Karpas-422 (cell line): ENCODE measurements around the gene RNF157. TPM values are rescaled to one million over a fixed set of nuclear protein-coding genes. Genes with fewer than 3 reads are reported as not detected.

Source experiments
- DNase-seq: peaks from one replicate; pipeline ENCODE4 v3.0.0-alpha.2; 2015
- H2AFZ ChIP-seq: fragments of 200-600 bp; sonication (generic); 2 replicates; pipeline ENCODE4 v1.6.1; 2014; ENCODE audit warnings: antibody characterized with exemption, low read length, mixed read lengths
- H3K27ac ChIP-seq: fragments of 200-600 bp; sonication (generic); 2 replicates; pipeline ENCODE4 v1.5.1; 2014; ENCODE audit warnings: mild to moderate bottlenecking, low read length, moderate library complexity
- H3K27me3 ChIP-seq: fragments of 200-600 bp; sonication (generic); 2 replicates; pipeline ENCODE4 v1.6.1; 2014; ENCODE audit warnings: low read length, mixed read lengths
- H3K36me3 ChIP-seq: fragments of 200-600 bp; sonication (generic); 2 replicates; pipeline ENCODE4 v1.6.1; 2014; ENCODE audit warnings: low read length, mixed read lengths; ENCODE audit not compliant: insufficient read depth
- H3K4me1 ChIP-seq: fragments of 200-600 bp; sonication (generic); 2 replicates; pipeline ENCODE4 v1.6.1; 2014; ENCODE audit warnings: mild to moderate bottlenecking, low read length, mixed read lengths
- H3K4me2 ChIP-seq: fragments of 200-600 bp; sonication (generic); 2 replicates; pipeline ENCODE4 v1.6.1; 2014; ENCODE audit warnings: low read length, low read depth, mild to moderate bottlenecking; ENCODE audit not compliant: poor library complexity, severe bottlenecking
- H3K4me3 ChIP-seq: fragments of 200-600 bp; sonication (generic); 2 replicates; pipeline ENCODE4 v1.5.1; 2014; ENCODE audit warnings: mild to moderate bottlenecking, antibody characterized with exemption, low read length, mixed read lengths
- H3K79me2 ChIP-seq: fragments of 200-600 bp; sonication (generic); 2 replicates; pipeline ENCODE4 v1.6.1; 2014; ENCODE audit warnings: mild to moderate bottlenecking, low read length, mixed read lengths
- H3K9ac ChIP-seq: fragments of 200-600 bp; sonication (generic); 2 replicates; pipeline ENCODE4 v1.6.0; 2014; ENCODE audit warnings: low read length
- H3K9me2 ChIP-seq: fragments of 200-600 bp; sonication (generic), shearing (Covaris generic); replicated peaks from 2 replicates; pipeline ENCODE4 v1.6.0; 2014; ENCODE audit warnings: mild to moderate bottlenecking, low read length, moderate library complexity; ENCODE audit not compliant: insufficient read depth
- H3K9me3 ChIP-seq: fragments of 300-700, 200-600 bp; sonication (generic); 2 replicates; pipeline ENCODE4 v1.6.1; 2014; ENCODE audit warnings: low read length, mixed read lengths
- H4K20me1 ChIP-seq: fragments of 200-600 bp; sonication (generic); 2 replicates; pipeline ENCODE4 v1.6.1; 2014; ENCODE audit warnings: mild to moderate bottlenecking, antibody characterized with exemption, low read length, low read depth; ENCODE audit not compliant: insufficient read depth
- total RNA-seq: library from RNA; depleted of rRNA; stranded (reverse); fragments of >200 nt; shearing (Covaris generic); gene quantifications from 2 replicates; pipeline ENCODE4 v1.2.3, GENCODE V29; 2014; ENCODE audit warnings: low replicate concordance

RNF157 gene
- total RNA-seq, 1 experiment from 2014 or later: not detected

DNA sequence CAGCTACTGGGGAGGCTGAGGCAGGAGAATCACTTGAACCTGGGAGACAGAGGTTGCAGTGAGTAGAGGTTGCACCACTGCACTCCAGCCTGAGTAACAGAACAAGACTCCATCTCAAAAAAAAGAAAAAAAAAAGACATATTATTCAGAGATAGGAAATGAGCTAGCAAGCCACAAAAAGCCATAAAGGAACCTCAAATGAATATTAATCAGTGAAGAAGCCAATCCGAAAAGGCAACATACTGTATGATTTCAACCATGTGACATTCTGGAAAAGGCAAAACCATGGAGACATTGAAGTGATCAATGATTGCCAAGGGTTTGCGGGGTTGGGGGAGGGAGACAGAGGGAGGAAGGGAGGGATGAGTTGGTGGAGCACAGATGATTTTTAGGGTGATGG is 128.3 kb downstream of the RNF157 start:
- H3K9me3 ChIP-seq: no peaks in the 10 kb centered on the region
- no peaks in the 10 kb centered on the region for H4K20me1 ChIP-seq
- H3K36me3 ChIP-seq: no peaks in the 10 kb centered on the region
- no peak overlapping the region for H2AFZ ChIP-seq
- no peak overlapping the region for H3K9ac ChIP-seq
- H3K4me1 ChIP-seq: no peaks in the 10 kb centered on the region
- H3K79me2 ChIP-seq: no peaks in the 10 kb centered on the region
- no peak overlapping the region for H3K4me2 ChIP-seq
- no peak for DNase-seq
- no peak overlapping the region for H3K4me3 ChIP-seq
- H3K27me3 ChIP-seq: no peaks in the 10 kb centered on the region
- H3K27ac ChIP-seq: no peak overlapping the region
- no peaks in the 10 kb centered on the region for H3K9me2 ChIP-seq

DNA sequence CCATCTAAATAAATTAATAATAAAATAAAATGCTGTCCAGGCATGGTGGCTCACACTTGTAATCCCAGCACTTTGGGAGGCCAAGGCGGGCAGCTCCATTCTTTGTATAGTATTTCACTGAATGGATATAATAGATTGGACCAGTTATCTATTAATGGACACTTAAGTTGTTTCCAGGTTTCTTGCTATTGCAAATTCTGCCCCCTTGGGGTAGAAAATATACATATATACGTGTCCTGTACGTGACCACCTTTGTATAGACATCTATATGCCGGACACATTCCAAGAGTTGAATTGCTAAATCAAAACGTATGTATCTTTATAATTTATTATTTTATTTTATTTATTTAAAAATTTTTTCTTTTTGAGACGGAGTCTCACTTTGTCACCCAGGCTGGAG is 132.8 kb downstream of the RNF157 start:
- no peak overlapping the region for H2AFZ ChIP-seq
- H3K27me3 ChIP-seq: no peaks in the 10 kb centered on the region
- H3K4me1 ChIP-seq: peaks cover 18% of the 10 kb centered on the region
- no peaks in the 10 kb centered on the region for H3K36me3 ChIP-seq
- no peak overlapping the region for H3K27ac ChIP-seq
- H3K4me3 ChIP-seq: no peak overlapping the region
- no peak overlapping the region for H3K4me2 ChIP-seq
- H3K9me2 ChIP-seq: no peaks in the 10 kb centered on the region
- peaks cover 3% of the 10 kb centered on the region; the same call in 1 of the 2 replicates for H4K20me1 ChIP-seq
- H3K9ac ChIP-seq: no peak overlapping the region
- peaks cover 10% of the 10 kb centered on the region for H3K79me2 ChIP-seq
- DNase-seq: peak; percentile 76
- H3K9me3 ChIP-seq: no peaks in the 10 kb centered on the region

- no peak for DNase-seq
- H3K4me2 ChIP-seq: no peak overlapping the region
- H3K4me1 ChIP-seq: peaks cover 18% of the 10 kb centered on the region
- H3K9me2 ChIP-seq: no peaks in the 10 kb centered on the region
- no peaks in the 10 kb centered on the region for H3K9me3 ChIP-seq
- no peak overlapping the region for H3K27ac ChIP-seq
- peak overlapping the region; percentile 42; the same call in 1 of the 2 replicates for H2AFZ ChIP-seq
- no peak overlapping the region for H3K4me3 ChIP-seq
- H3K27me3 ChIP-seq: no peaks in the 10 kb centered on the region
- peaks cover 3% of the 10 kb centered on the region; the same call in 1 of the 2 replicates for H4K20me1 ChIP-seq
- peaks cover 17% of the 10 kb centered on the region for H3K79me2 ChIP-seq
- H3K9ac ChIP-seq: no peak overlapping the region
- no peaks in the 10 kb centered on the region for H3K36me3 ChIP-seq
Observed at GRCh38 chr17:76106703-76107102, 133.6 kb downstream of the RNF157 start.

- Histone ChIP-seq H3K4me2 (no peak overlapping the region), H3K9me2 (no peaks in the 10 kb centered on the region), H4K20me1 (peaks cover 3% of the 10 kb centered on the region; the same call in 1 of the 2 replicates), H3K4me1 (peaks cover 18% of the 10 kb centered on the region), H2AFZ (no peak overlapping the region), H3K36me3 (peaks cover 9% of the 10 kb centered on the region), H3K9ac (no peak overlapping the region), H3K9me3 (no peaks in the 10 kb centered on the region), H3K4me3 (no peak overlapping the region), H3K27me3 (no peaks in the 10 kb centered on the region), H3K27ac (no peak overlapping the region), H3K79me2 (peaks cover 17% of the 10 kb centered on the region)
- no peak for DNase-seq
Observed at GRCh38 chr17:76104896-76105231, 135.4 kb downstream of the RNF157 start.

GRCh38 chr17:76104140-76104895 is 136.0 kb downstream of the RNF157 start:
- Histone ChIP-seq H2AFZ (peak overlapping the region; percentile 70; the same call in 1 of the 2 replicates), H3K9me2 (no peaks in the 10 kb centered on the region), H3K36me3 (peaks cover 12% of the 10 kb centered on the region), H4K20me1 (peaks cover 3% of the 10 kb centered on the region; the same call in 1 of the 2 replicates), H3K4me2 (peak overlapping the region; percentile 96), H3K27ac (no peak overlapping the region), H3K9ac (peak overlapping the region; percentile 88), H3K79me2 (peaks cover 17% of the 10 kb centered on the region), H3K9me3 (no peaks in the 10 kb centered on the region), H3K4me1 (peaks cover 18% of the 10 kb centered on the region), H3K27me3 (no peaks in the 10 kb centered on the region), H3K4me3 (peak overlapping the region; percentile 89)
- no peak for DNase-seq

DNA sequence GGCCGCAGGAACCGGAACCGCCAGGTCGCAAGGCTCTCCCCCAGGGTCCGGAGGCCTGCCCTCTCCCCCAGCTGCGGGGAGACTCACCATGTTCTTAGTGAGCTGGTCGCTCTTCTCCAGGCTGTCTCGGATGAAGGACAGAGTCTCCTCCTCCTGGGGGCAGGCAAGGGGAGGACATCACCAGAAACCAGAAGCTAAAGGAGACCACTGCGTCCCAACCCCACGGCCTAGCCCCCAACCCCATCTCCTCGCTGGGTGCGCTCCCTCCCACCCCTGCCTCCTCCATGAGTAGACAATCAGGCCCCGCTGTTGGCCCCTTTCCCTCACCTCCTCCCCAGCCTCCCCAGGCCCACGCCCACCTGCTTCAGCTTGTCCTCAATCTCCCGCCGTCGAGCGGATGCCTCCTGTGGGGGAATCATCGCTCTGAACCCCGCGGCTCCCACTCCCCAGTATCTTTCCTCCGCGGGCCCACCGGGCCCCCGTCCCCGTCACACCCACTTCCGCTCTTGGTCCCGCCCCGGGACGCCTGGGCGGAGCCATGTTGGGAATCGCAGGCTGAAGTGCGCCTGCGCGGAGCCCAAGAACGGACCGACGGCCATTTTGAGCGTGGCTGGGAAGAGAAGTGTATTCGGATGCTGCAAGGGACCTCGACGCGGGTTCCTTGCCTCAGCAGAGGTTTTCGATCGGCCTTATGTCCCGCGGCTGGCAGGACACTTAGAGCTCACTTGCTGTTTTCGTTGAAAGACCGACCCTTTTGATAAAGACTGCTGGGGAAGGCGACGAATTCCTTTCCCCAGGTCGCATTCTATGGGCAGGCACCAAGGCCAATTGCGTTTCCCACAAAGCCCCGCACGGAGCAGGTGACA is 136.8 kb downstream of the RNF157 start, which contains the start of gene EXOC7:
Gene EXOC7 (minus strand): TSS at position 514 of the 866 bp plus-strand sequence. CDS start 95 bp downstream, at position 419.
- DNase-seq: peak; percentile 98
- Histone ChIP-seq H2AFZ (peak within 1 kb of the TSS; percentile 70; the same call in 1 of the 2 replicates), H3K27me3 (no peaks in the 10 kb centered on the region), H3K9me3 (no peaks in the 10 kb centered on the region), H3K4me2 (peak within 1 kb of the TSS; percentile 96), H3K27ac (no peak within 1 kb of the TSS; the same call in 1 of the 2 replicates), H4K20me1 (peaks cover 3% of the 10 kb centered on the region; the same call in 1 of the 2 replicates), H3K79me2 (peaks cover 17% of the 10 kb centered on the region), H3K9ac (peak within 1 kb of the TSS; percentile 88), H3K4me3 (peak within 1 kb of the TSS; percentile 89), H3K36me3 (peaks cover 12% of the 10 kb centered on the region), H3K9me2 (no peaks in the 10 kb centered on the region), H3K4me1 (peaks cover 18% of the 10 kb centered on the region)

GRCh38 chr17:76102944-76103273 is 137.4 kb downstream of the RNF157 start:
- H3K4me1 ChIP-seq: peaks cover 18% of the 10 kb centered on the region
- H2AFZ ChIP-seq: peak overlapping the region; percentile 70; the same call in 1 of the 2 replicates
- H3K27ac ChIP-seq: no peak overlapping the region
- H3K9ac ChIP-seq: peak overlapping the region; percentile 88
- H3K36me3 ChIP-seq: peaks cover 12% of the 10 kb centered on the region
- no peak for DNase-seq
- peaks cover 3% of the 10 kb centered on the region; the same call in 1 of the 2 replicates for H4K20me1 ChIP-seq
- H3K4me3 ChIP-seq: peak overlapping the region; percentile 89
- no peaks in the 10 kb centered on the region for H3K27me3 ChIP-seq
- peak overlapping the region; percentile 96 for H3K4me2 ChIP-seq
- no peaks in the 10 kb centered on the region for H3K9me2 ChIP-seq
- peaks cover 17% of the 10 kb centered on the region for H3K79me2 ChIP-seq
- no peaks in the 10 kb centered on the region for H3K9me3 ChIP-seq
